B cell (primary cell): ENCODE data around the gene BMS1. TPM values are rescaled to one million over a fixed set of nuclear protein-coding genes. Genes with fewer than 3 reads are reported as not detected.
"Not testable (repeated sequence)": the region's sequence is repeated elsewhere in the genome, so short reads cannot be mapped to it uniquely, and the experiment has no call there.

Experiments
- ATAC-seq: fragments of 200-7000 bp; cut with Tn5 transposase; one replicate; pipeline ENCODE4 v1.10.0; 2021; ENCODE audit warnings: low read depth, mild to moderate bottlenecking, moderate number of reproducible peaks, moderate library complexity
- CTCF ChIA-PET: fragments of 350-600 bp; sonication (Branson Sonifier 250); formaldehyde crosslinking; loops from one replicate; lab custom pipeline; 2021; ENCODE audit warnings: antibody characterized with exemption, inconsistent platforms; lab: Charles Lee
- POLR2A ChIA-PET: fragments of 350-600 bp; sonication (Branson Sonifier 250); formaldehyde crosslinking; loops from one replicate; lab custom pipeline; 2021; ENCODE audit warnings: antibody characterized with exemption; lab: Charles Lee
- DNase-seq: peaks from one replicate; pipeline ENCODE4 v3.0.0; 2013
- H2AFZ ChIP-seq: 2 replicates; pipeline ENCODE4 v1.6.1; 2012; ENCODE audit warnings: mild to moderate bottlenecking, low read depth, low read length; ENCODE audit not compliant: insufficient read depth, poor library complexity, severe bottlenecking
- H3K27ac ChIP-seq, 2 donors: 1 replicate in 1 of 2; 2 replicates in 1 of 2; pipeline ENCODE4 v1.5.1; 2012 to 2013; ENCODE audit warnings: low read length in 2 of 2, mild to moderate bottlenecking in 2 of 2, moderate library complexity in 1 of 2
- H3K27me3 ChIP-seq, 4 experiments: fragments of 200-600 bp in 1 of 4; sonication (generic) in 1 of 4; replicated peaks in 1 of 4; 1 replicate in 2 of 4; 2 replicates in 2 of 4; pipeline versions ENCODE4 v1.6.1 to v1.7.0; 2013 to 2016; ENCODE audit warnings: low read length in 3 of 4, mild to moderate bottlenecking in 2 of 4, mixed read lengths in 1 of 4, moderate library complexity in 1 of 4; ENCODE audit not compliant: insufficient read depth in 4 of 4, control insufficient read depth in 3 of 4; ENCODE audit errors: control extremely low read depth in 1 of 4
- H3K36me3 ChIP-seq, 2 experiments: replicated peaks in 1 of 2; 1 replicate in 1 of 2; 2 replicates in 1 of 2; pipeline versions ENCODE4 v1.6.1 to v1.7.1; 2013; ENCODE audit warnings: low read length in 1 of 2; ENCODE audit not compliant: insufficient read depth in 2 of 2, control insufficient read depth in 1 of 2; ENCODE audit errors: control extremely low read depth in 1 of 2, extremely low read depth in 1 of 2
- H3K4me1 ChIP-seq, 2 donors: fragments of 200-600 bp in 1 of 2; sonication (generic) in 1 of 2; 1 replicate in 1 of 2; 2 replicates in 1 of 2; pipeline versions ENCODE4 v1.5.1 to v1.6.1; 2013 to 2017; ENCODE audit warnings: low read length in 2 of 2; ENCODE audit not compliant: control insufficient read depth in 2 of 2, insufficient read depth in 2 of 2
- H3K4me2 ChIP-seq: replicated peaks from 2 replicates; pipeline ENCODE3; 2012; ENCODE audit warnings: mild to moderate bottlenecking, low read depth, low read length; ENCODE audit not compliant: poor library complexity, severe bottlenecking
- H3K4me3 ChIP-seq, 5 experiments: fragments of 200-600 bp in 1 of 5; sonication (generic) in 1 of 5; 1 replicate in 3 of 5; 2 replicates in 2 of 5; pipeline versions ENCODE4 v1.5.1 to v1.7.0; 2011 to 2016; ENCODE audit warnings: low read length in 4 of 5, mild to moderate bottlenecking in 4 of 5, low read depth in 2 of 5, control low read depth in 1 of 5, moderate library complexity in 1 of 5; ENCODE audit not compliant: insufficient read depth in 1 of 5; ENCODE audit errors: control extremely low read depth in 1 of 5, extremely low read depth in 1 of 5
- H3K79me2 ChIP-seq: fragments of 200-600 bp; sonication (generic); one replicate; pipeline ENCODE4 v1.6.0; 2016; ENCODE audit warnings: low read length; ENCODE audit not compliant: control insufficient read depth, insufficient read depth
- H3K9ac ChIP-seq: fragments of 200-600 bp; sonication (generic); 2 replicates; pipeline ENCODE4 v1.6.1; 2017; ENCODE audit warnings: mild to moderate bottlenecking, low read length, moderate library complexity
- H3K9me3 ChIP-seq, 3 donors: one replicate each; pipeline versions ENCODE4 v1.6.1 to v1.7.1; 2013; ENCODE audit warnings: low read length in 2 of 3; ENCODE audit not compliant: control insufficient read depth in 2 of 3, insufficient read depth in 1 of 3; ENCODE audit errors: control extremely low read depth in 1 of 3
- H4K20me1 ChIP-seq: 2 replicates; pipeline ENCODE4 v1.6.0; 2012; ENCODE audit warnings: mild to moderate bottlenecking, low read length; ENCODE audit not compliant: insufficient read depth, control insufficient read depth, poor library complexity, severe bottlenecking
- H3K27ac Mint-ChIP-seq: one replicate; pipeline ENCODE4 v1.8.0; 2021; ENCODE audit warnings: mixed read lengths
- H3K27me3 Mint-ChIP-seq: one replicate; pipeline ENCODE4 v1.8.0; 2021; ENCODE audit warnings: mixed read lengths
- H3K4me1 Mint-ChIP-seq: one replicate; pipeline ENCODE4 v1.8.0; 2021; ENCODE audit warnings: mixed read lengths
- H3K4me3 Mint-ChIP-seq: one replicate; pipeline ENCODE4 v1.8.0; 2021; ENCODE audit warnings: mixed read lengths
- H3K9me3 Mint-ChIP-seq: one replicate; pipeline ENCODE4 v1.8.0; 2022; ENCODE audit warnings: mixed read lengths; ENCODE audit not compliant: insufficient read depth
- EZH2 ChIP-seq: IDR thresholded peaks from 2 replicates; pipeline ENCODE4 v1.6.1; 2012; ENCODE audit warnings: borderline replicate concordance, low read depth, mild to moderate bottlenecking, moderate library complexity, low read length; ENCODE audit not compliant: insufficient read depth, poor library complexity, severe bottlenecking
- WGBS: methylation state at CpG from one replicate; pipeline ENCODE4 v1.1.5; 2013; ENCODE audit warnings: missing lambda C conversion rate; ENCODE audit not compliant: insufficient coverage; 5-methylcytosine and 5-hydroxymethylcytosine counted together
- intact Hi-C: fragments of 100-400 bp; cut with micrococcal nuclease; formaldehyde crosslinking; loops from one replicate; pipeline ENCODE4 v1.10.0; 2022
- polyA plus RNA-seq: library from polyadenylated mRNA; depleted of rRNA; stranded (reverse); fragments of >200 nt; gene quantifications from 2 replicates; pipeline ENCODE4 v1.2.3, GENCODE V29; 2012
- total RNA-seq, 2 donors: library from RNA; stranded (reverse); fragments of 120-200 nt in 1 of 2; gene quantifications; 1 replicate in 1 of 2; 2 replicates in 1 of 2; pipeline versions ENCODE4 v1.2.3 to v1.2.4, GENCODE V29; 2013 to 2022
- TF ChIP-seq, protein P1 (sequence below): fragments of 200-600 bp; IDR thresholded peaks from one replicate; pipeline ENCODE4 v1.8.0; 2022; ENCODE audit warnings: antibody characterized with exemption, mild to moderate bottlenecking

BMS1 gene
- total and polyA plus RNA-seq, 2 donors (not counting 1 experiment from before 2014, with no cell fraction given): 3.1 to 17.5 TPM

DNA sequence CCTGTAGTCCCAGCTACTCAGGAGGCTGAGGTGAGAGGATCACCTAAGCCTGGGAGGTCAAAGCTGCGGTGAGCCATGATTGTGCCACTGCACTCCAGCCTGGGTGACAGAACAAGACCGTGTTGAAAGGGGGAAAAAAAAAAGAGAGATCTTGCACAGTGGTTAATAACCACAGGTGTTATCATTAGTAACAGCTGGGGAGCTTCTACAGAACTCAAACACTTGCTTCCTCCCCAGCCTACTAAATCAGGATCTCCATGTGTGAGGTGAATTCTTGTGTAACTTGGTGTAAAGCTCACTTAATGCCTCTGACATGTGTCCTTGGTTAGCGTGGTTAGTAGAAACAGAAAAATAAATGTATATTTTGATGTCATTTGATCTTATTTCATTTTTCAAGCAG lies 43.9 kb upstream of the BMS1 start:
- H3K79me2 ChIP-seq: no peaks in the 10 kb centered on the region
- TF ChIP-seq, protein P1, sequence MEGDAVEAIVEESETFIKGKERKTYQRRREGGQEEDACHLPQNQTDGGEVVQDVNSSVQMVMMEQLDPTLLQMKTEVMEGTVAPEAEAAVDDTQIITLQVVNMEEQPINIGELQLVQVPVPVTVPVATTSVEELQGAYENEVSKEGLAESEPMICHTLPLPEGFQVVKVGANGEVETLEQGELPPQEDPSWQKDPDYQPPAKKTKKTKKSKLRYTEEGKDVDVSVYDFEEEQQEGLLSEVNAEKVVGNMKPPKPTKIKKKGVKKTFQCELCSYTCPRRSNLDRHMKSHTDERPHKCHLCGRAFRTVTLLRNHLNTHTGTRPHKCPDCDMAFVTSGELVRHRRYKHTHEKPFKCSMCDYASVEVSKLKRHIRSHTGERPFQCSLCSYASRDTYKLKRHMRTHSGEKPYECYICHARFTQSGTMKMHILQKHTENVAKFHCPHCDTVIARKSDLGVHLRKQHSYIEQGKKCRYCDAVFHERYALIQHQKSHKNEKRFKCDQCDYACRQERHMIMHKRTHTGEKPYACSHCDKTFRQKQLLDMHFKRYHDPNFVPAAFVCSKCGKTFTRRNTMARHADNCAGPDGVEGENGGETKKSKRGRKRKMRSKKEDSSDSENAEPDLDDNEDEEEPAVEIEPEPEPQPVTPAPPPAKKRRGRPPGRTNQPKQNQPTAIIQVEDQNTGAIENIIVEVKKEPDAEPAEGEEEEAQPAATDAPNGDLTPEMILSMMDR: no peak
- TF ChIP-seq EZH2: no peak
- ChIA-PET POLR2A (no interaction called here), CTCF (no interaction called here)
- H4K20me1 ChIP-seq: no peaks in the 10 kb centered on the region
- peaks cover 0 to 3% (median 0%) of the 10 kb centered on the region in 4 experiments for H3K27me3 ChIP-seq
- no peak overlapping the region for H3K4me2 ChIP-seq
- H3K27ac ChIP-seq: no peak overlapping the region
- H2AFZ ChIP-seq: no peak overlapping the region
- intact Hi-C loops: no loop called here
- no peak for ATAC-seq
- no peak for DNase-seq
- no peaks in the 10 kb centered on the region for H3K4me1 Mint-ChIP-seq
- H3K27ac Mint-ChIP-seq: no peak overlapping the region
- no peak overlapping the region for H3K4me3 ChIP-seq
- H3K9ac ChIP-seq: no peak overlapping the region
- no peaks in the 10 kb centered on the region for H3K4me1 ChIP-seq
- peaks cover 10% of the 10 kb centered on the region for H3K27me3 Mint-ChIP-seq
- H3K4me3 Mint-ChIP-seq: no peak overlapping the region
- peaks cover 4% of the 10 kb centered on the region for H3K9me3 Mint-ChIP-seq
- peaks cover 0 to 5% (median 4%) of the 10 kb centered on the region in 3 donors for H3K9me3 ChIP-seq
- 21% methylated on average over 2 of the region's 3 CpGs for WGBS
- H3K36me3 ChIP-seq: no peaks in the 10 kb centered on the region

DNA sequence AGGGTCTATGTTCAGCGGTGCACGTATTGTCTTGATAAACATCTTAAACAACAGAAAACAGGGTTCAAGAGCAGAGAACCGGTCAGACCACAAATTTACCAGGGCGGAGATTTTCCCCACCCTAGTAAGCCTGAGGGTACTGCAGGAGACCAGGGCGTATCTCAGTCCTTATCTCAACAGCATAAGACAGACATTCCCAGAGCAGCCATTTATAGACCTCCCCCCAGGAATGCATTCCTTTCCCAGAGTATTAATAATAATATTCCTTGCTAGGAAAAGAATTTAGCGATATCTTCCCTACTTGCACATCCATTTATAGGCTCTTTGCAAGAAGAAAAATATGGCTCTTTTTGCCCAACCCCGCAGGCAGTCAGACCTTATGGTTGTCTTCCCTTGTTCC lies 41.1 kb upstream of the BMS1 start:
- H3K9me3 ChIP-seq, H3K4me2 ChIP-seq, H3K4me1 Mint-ChIP-seq, CTCF ChIA-PET, H3K27me3 ChIP-seq, DNase-seq, H2AFZ ChIP-seq, H3K36me3 ChIP-seq, H3K79me2 ChIP-seq, H3K9me3 Mint-ChIP-seq, H3K27ac Mint-ChIP-seq, H3K4me3 ChIP-seq, H3K27me3 Mint-ChIP-seq, H3K4me3 Mint-ChIP-seq, H3K4me1 ChIP-seq, H4K20me1 ChIP-seq, H3K9ac ChIP-seq, H3K27ac ChIP-seq, POLR2A ChIA-PET, intact Hi-C loops, ATAC-seq: not testable (repeated sequence)
- WGBS: 98% methylated on average over 5 of the region's 7 CpGs
